CD4-positive, alpha-beta T cell treated with Interferon alpha-2 for 1 hour (primary cell): ENCODE measurements around the gene SLC13A4.
"Not testable (repeated sequence)": the region's sequence is repeated elsewhere in the genome, so short reads cannot be mapped to it uniquely, and the experiment has no call there.

ENCODE experiments used
- DNase-seq, 2 donors: peaks; one replicate each; pipeline ENCODE4 v3.0.0-alpha.2; 2020 to 2022

SLC13A4 gene

DNA sequence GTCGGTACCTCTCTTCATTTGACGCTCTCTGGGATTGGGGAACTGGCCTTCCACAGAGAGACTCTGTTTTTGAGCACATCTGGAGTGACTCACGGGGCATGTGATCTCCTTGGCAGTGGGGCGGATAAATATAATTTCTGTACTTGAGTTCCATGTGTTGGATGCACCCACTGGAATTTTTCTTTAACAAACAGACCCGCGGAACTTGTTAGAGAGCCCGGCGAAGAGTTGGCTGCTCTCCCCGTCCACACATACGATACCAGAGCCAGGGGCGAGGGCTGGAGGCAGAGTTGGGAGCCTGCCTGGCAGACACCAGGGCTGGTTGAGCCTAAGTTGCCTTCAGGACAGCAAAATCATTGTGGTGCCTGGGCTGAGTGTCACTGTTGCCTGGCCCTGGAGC lies 20.8 kb upstream of the SLC13A4 start, which contains the start of gene FAM180A:
Gene FAM180A, minus strand, starts transcription at position 44 of the 400 bp plus-strand sequence. CDS start 233 bp downstream, outside the sequence.
- DNase-seq = no peak

DNA sequence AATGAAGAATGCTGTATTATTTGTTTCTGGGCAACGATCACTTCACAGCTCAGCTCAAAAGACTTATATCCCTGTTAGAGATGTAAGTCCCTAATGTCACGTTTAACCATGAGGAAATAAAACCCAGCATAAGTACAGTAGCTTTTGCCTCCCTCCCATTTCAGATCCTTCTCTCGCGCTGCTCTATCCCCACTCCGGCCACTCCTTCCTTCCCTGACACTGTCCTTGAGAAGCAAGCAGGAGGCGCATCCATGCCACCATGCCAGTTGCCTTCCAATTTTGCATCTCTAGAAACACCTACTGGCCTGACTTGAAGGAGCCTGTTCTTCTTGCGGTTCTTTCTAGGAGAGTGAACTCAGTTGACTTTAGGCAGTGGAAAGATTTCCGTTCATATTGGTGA lies 19.4 kb upstream of the SLC13A4 start:
- no peak for DNase-seq

DNA sequence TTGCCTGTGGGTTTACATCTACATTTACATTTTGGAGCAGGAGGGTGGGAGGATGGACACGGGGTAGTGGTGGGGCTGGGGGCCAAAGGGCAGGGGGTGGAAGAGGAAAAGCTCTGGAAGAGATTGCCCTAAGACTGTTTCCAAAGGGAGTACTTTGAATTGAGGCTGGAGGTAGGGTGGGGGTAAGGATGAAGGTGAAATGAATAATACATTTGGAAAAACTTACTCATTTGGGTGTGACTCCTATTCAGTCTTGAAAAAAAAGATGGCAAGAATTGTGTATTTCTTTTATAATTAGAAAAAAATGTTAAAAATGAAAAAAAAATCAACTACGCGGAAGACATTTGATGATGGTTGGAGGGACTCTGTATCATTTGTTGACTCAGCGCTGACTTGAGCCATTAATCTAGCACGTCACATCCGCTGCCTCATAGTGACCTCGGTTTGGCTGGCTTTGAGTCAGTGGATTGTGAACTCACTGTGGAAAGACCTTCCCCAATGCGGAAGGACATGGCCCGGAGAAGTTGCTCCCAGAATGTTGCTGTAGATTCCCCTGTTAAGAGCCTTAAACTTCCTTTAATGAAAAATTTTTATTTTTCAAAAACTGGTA lies 17.8 kb upstream of the SLC13A4 start:
- DNase-seq = no peak

DNA sequence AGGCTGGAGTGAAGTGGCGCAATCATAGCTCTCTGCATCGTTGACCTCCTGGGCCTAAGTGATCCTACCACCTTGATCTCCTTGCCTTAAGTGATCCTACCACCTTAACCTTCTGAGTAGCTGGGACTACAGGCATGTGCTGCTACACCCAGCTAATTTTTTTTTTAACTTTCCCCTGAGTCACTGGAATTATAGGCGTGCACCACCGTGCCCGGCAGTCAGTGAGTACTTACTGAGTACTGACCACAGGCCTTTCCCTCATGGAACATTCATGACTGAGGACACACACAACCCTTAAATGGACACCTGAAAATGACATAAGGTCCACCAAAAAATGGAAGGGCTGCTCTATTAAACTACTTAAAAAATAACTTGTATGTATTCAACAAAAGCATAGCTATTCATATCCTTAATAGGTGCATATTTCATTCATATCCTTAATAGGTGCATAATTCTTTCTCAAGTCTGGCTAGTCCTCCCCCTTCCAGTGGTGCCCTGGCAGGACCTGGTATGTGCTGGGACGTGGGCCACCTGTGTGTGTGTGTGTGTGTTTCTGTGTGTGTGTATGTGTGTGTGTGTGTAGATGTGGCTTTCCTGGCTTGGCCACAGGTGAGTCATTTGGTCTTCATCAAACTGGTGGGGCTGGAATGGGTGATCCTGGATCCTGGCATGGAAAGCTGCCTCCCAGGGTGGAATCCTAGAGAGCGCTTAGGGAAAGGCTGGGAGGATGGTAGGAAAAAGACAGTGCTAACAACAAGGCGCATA lies 17.1 kb upstream of the SLC13A4 start:
- no peak for DNase-seq

DNA sequence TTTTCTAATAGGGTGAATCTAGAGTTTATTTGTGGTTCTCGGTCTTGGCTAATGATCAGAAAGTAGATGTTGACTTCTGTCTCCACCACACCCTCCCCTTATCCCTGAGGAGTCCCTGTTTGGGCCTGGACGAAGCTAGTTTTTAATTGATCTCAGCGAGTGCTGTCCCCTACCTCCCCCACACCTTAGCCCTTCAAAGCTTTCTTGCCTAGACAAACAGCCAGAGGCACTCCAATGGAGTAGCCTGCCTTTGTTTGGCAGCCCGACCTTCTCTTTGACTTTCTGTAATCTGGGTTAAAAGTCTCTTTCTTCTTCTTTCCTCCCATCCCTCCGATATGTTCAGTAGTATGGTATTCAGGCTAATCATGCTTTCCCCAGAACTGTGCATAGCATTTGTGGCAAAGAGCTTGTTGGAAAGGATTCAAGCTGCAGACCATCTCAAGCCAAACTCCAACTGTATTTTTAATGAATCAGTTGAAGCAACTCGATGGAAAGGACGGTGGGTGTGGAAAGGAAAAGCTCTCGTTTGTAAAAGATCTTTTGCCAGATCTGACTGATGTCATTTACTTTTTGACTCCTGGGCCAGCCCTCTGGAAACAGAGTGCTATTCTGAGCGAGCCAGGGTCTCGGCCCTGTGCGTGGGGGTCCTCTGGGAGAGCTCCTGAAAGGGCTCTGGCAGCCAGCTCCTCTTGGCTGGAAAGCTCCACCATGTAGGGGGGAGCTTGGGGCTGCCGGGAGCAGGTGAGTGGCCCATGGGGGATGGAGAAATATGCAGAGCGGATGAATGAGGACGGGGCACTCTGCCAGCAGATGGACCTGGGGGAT lies 16.1 kb upstream of the SLC13A4 start:
- DNase-seq = no peak

DNA sequence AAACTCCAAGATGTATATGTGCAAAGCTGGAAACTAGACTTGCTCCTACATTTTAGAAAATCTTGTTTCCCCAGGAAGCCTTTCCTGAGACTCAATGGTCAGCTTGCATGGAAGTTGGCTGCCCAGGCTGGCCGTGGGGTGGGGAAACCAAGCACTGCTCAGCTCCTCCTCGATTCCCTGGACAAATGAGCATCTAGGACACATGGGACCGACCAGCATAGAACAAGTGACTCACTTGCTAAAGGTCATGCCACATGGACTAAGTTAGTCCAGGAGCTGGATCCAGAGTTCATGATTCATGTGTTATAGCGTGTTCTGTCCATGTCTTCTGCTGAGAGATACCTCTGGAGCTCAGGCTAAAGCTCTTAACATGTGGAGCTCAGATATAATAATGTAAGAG lies 14.4 kb upstream of the SLC13A4 start:
- DNase-seq = no peak

DNA sequence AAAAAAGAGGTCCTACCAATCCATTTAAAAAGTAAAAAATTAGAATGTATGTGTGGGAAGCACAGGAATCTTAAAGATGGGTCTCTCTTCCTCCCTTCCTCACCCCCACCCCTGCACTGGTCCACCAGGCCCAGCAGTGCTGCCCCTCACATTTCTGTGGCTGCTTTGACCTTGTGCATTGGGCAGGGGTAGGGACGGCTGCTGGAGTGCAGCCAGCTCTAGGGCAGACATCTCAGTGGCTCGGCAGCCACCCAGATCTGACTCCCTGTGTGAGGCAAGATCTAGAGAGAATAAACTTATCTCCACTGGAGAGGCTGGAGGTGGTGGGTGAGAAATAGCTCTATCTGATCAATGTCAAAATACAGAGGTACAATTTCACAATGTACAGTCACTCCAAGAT lies 13.9 kb upstream of the SLC13A4 start:
- DNase-seq = no peak

DNA sequence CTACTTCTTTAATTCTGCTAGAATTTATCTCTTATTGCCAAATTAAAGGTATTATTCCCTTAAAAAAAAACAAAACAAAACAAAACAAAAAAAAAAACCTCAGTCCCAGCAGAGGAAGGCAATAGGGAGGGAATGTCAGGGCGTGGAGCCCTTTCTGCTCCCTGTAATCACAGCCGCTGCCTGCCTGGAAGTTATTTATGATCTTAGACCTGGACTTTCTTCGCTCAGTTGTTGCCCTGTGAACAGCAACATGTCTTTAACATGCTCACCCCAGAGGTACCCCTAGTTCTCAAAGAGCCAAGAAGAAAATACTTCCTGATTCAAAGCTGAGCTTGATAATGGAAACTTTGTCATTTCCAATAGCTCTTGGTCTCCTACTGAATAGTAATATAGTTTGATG lies 12.9 kb upstream of the SLC13A4 start:
- no peak for DNase-seq

DNA sequence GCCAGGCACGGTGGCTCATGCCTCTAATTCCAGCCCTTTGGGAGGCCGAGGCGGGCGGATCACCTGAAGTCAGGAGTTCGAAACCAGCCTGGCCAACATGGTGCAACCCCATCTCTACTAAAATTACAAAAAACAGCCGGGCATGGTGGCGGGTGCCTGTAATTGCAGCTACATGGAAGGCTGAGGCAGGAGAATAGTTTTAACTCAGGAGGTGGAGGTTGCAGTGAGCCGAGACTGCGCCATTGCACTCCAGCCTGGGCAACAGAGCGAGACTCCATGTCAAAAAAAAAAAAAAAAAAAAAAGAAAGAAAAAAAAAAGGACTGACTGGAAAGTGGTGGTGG lies 9.3 kb upstream of the SLC13A4 start:
- not testable (repeated sequence) for DNase-seq

DNA sequence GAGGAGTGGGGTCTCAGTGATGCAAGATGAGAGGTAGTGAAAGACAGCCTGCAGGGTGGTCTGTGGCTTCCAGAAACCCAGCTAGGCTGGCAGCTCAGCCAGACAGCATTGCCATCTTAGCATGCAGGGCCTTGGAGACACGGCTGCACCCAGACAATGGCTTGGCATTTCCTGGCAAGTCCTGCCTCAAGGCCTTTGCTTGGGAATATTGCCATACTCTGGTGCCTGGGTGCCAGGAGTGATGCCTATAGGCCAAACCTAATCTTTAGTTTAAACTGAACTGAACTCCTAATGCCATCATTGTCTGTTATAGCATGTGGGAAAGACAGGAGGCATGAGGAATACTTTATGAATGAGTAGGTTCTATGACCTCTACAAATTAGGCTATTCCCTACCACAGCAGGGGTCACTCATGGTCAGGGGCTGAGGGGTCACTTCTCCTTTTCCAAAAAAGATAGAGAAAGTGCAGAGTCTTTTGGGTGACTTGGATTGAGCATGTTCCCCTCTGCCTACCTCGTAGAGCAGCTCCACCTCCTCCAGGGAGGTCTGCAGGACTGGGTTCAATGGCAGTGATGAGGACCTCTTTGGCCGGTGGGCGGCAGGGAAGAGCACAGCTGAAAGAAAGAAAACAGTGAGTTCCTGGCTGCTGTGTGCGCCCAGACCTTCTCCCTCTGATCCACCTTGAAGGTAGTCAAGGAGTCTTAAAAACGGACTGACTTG lies 8.8 kb upstream of the SLC13A4 start:
- no peak for DNase-seq

DNA sequence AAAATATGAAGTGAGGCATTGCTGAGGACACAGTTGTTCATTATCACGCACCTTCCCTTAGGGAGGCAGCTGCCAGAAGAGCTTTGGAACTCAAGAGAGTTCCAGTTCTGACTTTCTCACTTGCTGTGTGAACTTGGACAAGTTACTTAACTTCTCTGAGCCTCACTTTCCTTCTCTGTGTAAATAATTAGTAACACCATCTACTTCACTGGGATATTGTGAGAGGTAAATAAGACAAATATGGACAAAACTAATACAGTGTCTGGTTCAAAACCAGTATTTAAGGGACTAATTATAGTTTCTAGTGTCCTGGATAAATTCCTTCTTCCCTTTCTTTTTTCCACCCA lies 6.3 kb upstream of the SLC13A4 start:
- no peak for DNase-seq

DNA sequence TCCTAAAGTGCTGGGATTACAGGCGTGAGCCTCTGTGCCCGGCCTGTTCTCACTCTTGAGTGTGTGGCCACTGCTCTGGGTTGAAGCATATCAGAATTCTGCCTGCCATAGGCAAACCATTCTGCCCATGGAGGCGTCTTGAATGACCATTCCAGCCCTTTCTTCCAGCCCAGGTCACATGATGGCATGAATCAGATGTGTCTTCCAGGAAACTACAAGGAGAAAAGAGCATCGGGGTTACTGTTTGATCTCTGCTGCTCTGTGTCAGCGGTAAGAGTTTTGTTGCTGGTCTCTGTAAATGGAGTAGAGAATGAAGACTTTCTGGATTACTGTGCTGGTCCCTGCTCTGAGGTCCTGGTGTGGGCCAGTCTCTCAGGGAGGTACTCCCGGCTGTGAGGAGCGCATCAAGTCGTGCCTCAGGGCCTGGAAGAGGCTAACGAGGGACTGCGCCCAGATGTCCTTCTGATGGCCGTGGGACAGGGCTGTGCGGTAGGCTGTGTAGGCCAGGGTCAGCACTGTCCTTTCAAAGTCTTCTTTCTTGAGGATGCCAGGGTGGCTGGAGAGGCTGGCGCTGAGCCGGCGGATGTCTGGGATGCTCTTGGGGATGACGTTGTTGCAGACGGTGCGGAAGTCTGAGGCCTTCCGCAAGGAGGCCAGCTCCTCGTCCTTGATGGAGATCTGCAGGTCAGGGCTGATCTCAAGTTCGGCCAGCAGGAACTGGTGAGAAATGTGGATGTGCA lies 5.8 kb upstream of the SLC13A4 start:
- DNase-seq = no peak

DNA sequence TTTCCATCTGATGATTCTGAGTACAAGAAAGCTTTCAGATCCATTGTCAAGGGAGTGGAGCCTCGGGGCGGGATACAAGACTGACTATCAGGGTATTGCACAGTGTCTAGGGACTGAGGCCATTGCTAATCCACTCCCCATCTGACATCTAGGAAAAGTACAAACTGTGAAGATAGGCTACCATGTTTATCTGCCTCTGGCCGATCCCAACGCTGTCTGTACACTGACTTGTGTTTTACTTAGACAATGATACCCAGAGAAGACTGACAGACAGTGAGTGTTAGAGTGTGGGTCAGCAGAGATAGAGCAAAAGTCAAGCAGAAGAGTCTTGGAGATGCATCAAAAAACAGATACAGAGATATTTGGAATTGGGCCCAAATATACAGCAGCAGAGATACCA lies 3.1 kb upstream of the SLC13A4 start:
- no peak for DNase-seq

DNA sequence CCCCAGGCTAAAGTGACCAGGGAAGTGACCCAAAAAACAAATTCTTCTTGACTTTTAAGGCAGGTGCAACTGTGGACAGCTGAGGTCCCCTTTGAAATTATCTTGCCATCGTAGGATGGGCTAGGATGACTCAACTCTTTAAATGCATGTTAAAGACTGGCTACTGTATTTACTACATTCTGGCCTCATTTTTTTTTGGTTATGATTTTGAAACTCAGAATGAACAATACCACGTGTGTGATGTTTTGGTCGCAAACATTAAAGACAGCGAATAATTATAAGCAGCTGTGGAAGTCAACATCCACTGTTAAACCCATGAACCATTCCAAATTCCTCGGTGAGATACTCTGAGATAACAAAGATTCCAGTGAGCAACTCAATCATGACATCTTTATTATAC lies 1.2 kb upstream of the SLC13A4 start:
- DNase-seq = no peak

DNA sequence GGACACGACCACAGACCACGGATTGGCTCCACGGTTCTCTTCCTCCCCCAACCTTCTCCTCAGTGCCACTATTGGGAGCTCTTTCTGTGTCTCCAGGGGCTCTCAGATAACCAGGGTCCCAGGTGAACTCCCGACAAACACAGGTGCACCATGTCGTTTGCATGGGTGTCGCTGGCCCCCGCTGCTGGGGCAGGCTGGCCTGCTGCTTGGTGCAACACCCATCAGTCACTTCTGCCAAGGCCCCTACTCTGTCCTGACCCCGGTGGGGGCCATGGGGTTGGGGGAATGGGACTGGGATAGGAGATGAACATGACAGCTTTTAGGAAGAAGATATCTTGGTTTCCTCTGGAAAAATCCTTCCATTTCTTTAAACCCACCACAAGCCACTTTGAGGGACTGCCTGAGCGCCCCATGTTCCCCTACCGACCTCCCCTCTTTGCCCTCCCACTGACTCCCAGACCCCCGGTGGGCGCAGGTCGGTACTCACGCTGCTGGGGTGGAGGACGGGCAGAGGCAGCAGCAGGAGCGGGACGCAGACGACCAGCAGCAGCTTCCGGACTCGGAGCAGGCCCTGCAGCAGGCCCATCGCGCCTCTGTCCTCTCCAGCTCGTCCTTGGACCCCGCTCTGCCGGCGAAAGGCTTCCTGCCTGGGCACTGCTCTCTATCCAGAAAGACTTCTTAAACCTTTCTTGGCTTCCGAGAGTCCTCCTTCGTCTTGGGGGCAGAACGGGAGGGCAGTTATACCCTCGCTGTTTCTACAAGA lies 894 bp downstream of the SLC13A4 start:
- DNase-seq = no peak

DNA sequence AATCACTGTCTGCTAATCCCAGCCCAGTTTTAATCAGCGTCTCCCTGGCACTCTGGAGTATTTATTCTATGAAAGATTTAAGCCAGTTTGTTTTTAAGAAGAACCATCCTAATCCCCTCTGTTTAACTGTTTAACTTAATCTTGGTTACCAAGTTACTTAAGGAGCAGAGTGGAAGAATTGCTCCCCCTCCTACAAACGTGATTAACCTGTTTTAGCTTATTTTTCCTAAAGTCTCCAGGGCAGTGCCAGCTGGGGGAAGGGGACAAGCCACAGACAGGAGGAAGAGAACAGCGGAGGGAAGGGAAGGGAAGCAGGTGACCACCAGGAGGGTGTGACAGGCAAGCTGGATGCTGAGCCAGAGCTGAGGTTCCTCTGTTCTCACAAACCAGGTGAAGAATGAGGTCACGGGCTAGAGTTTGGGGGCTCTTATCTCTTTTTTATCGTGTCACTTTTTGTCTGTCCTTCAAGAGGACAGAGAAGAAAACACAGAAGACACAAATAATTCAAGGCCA lies 1.7 kb downstream of the SLC13A4 start:
- no peak for DNase-seq

DNA sequence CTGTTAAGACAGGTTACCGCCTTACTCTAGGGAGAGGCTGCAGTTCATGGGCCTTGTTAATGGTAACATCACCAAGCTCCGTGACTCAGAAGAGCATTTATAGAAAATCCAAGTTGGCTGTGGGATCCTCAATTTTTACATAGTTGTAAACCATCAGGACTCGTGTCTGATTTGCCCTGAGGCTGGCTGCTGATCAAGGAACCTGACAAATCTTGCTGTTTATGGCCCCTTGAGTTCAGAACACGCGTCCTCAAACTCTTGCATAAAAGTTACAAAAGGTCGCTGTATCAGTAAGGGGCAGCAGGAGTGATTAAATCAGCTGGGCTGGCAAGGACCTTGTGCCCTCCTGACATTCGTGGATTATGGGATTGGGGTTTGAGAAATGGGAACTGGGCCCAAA lies 4.6 kb downstream of the SLC13A4 start:
- DNase-seq = no peak

DNA sequence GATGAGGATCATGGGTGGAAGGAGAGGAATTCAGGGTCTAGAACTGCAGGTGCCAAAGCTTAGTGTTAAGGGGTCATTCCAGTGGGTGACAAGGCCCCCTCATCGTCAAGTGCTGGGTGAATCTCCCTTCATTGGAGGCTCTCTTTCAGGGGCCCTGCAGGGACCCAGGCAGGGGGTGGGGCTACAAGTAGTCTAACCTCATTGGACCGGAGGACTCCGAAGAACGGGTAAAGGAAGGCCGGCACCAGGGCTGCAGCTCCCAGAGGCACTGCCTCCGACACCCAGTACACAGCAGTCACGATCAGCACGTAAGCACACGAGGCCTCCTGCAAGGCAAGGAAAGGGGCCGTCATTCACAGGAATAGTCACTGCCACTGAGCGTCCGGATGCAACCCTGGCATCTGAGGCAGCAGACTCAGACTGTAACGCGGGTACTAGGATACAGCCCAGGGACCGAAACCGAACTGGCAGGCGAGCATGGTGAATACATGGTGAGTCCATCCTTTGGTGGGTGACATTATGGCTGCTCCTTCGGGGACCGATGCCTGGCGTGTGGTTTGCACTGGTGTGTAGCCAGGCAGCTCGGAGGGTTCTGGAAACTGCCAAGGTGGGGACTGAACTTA lies 6.7 kb downstream of the SLC13A4 start:
- DNase-seq = no peak

DNA sequence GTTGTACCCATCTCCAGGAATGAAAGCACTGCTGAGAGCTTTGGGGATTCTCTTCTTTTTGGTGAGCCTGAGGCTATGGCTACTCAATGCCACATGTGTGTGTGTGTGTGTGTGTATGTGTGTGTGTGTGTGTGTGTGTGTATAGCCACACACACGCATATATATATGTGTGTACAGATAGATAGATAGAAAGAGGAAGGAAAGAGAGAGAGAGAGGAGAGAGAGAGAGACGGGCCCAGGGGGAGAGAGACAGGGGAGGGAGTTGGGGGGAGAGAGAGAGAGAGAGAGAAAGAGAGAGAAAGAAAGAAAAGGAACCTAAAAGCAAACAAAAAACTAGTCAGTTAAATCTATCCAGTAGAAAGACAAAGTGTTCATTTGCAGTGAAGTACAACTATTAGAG lies 8.3 kb downstream of the SLC13A4 start:
- no peak for DNase-seq

DNA sequence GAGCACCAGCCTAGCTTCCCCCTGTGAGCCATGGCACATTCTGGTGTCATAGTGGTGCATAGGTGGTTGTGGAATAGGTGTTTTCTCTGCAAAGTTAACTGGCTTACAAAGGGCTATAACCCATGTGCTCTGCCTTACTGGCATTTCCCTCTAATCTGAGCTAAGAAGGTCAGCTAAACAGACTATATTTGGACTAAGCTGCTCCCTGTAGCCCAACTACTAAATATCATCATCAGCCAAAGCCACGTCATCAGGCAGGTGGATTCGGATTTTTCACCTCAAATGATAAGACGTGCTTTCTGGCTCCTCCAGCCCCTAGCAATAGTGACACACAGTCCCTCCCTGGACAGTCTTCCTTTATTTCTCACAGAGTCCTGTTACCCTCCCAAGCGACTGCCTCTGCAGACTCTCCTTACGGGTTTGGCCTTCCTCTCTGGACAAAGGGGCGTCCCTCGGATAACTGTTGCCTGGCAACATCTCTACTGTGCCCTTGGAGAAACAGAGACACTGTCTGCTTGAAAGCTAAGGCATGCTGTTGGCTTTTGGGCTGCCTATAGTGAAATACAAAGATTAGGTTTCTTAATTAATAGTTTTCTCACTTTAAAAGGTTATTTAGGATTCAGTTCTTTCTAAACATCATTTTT lies 9.1 kb downstream of the SLC13A4 start:
- no peak for DNase-seq

DNA sequence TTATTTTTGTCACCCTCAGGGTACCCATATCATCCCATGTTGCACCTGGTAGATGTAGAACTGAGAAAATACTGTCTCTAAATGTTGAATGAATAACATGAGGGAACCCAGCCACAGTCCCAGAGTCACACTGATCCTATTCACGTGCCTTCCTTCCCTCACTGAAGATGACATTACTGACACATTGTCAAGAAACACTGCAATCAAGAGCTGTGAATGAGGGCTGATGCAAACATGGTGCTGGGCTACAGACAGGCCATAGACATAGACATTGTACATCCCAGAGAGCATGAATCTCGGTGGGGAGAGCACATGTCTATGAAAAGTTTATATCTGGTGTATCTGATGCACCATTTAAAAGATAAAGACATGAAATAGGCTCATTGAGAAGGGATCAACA lies 9.8 kb downstream of the SLC13A4 start:
- no peak for DNase-seq
